Nephron progenitor cell (in vitro differentiated cells): ENCODE data around the gene ALX4.

Source experiments
- DNase-seq: peaks from one replicate; pipeline ENCODE4 v3.0.0; 2021
- H3K27ac Mint-ChIP-seq: 2 replicates; pipeline ENCODE4 v1.8.0; 2021; ENCODE audit warnings: mild to moderate bottlenecking, moderate library complexity, mixed read lengths
- H3K27me3 Mint-ChIP-seq: 2 replicates; pipeline ENCODE4 v1.8.0; 2021; ENCODE audit warnings: mild to moderate bottlenecking, low read depth, mixed read lengths; ENCODE audit not compliant: poor library complexity
- H3K36me3 Mint-ChIP-seq: 2 replicates; pipeline ENCODE4 v1.8.0; 2021; ENCODE audit warnings: low read depth, mixed read lengths
- H3K4me1 Mint-ChIP-seq: 2 replicates; pipeline ENCODE4 v1.8.0; 2021; ENCODE audit warnings: mixed read lengths
- H3K4me3 Mint-ChIP-seq: 2 replicates; pipeline ENCODE4 v1.8.0; 2021; ENCODE audit warnings: mild to moderate bottlenecking, moderate library complexity, mixed read lengths
- H3K9me3 Mint-ChIP-seq: 2 replicates; pipeline ENCODE4 v1.8.0; 2021; ENCODE audit warnings: mild to moderate bottlenecking, moderate library complexity, mixed read lengths
- TF ChIP-seq, protein P1 (sequence below): fragments of 200-600 bp; sonication (generic); IDR thresholded peaks from 2 replicates; pipeline ENCODE4 v1.5.0; 2021; ENCODE audit warnings: antibody characterized with exemption

The ALX4 gene

DNA sequence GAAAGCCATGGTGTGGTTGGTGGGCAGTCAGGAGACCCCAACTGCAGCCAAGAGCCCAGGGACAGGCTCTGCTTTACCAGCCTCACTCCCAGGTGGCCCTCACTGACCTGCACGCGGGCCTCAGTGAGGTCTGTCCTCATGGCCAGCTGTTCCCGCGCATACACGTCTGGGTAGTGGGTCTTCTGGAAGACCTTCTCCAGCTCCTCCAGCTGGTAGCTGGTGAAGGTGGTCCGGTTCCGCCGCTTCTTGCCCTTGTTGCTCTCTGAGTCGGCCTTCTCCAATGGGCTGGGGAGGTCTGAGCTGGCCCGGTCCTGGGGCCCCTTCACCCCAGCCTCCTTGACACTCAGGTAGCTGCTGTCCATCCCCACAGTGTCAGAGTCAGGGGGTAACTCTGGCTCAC lies 34.7 kb downstream of the ALX4 start:
- TF ChIP-seq, protein P1, sequence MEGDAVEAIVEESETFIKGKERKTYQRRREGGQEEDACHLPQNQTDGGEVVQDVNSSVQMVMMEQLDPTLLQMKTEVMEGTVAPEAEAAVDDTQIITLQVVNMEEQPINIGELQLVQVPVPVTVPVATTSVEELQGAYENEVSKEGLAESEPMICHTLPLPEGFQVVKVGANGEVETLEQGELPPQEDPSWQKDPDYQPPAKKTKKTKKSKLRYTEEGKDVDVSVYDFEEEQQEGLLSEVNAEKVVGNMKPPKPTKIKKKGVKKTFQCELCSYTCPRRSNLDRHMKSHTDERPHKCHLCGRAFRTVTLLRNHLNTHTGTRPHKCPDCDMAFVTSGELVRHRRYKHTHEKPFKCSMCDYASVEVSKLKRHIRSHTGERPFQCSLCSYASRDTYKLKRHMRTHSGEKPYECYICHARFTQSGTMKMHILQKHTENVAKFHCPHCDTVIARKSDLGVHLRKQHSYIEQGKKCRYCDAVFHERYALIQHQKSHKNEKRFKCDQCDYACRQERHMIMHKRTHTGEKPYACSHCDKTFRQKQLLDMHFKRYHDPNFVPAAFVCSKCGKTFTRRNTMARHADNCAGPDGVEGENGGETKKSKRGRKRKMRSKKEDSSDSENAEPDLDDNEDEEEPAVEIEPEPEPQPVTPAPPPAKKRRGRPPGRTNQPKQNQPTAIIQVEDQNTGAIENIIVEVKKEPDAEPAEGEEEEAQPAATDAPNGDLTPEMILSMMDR: no peak
- Mint-ChIP-seq H3K36me3 (peaks cover 15% of the 10 kb centered on the region), H3K27me3 (peaks cover 22% of the 10 kb centered on the region), H3K4me1 (peaks cover 23% of the 10 kb centered on the region), H3K27ac (no peak overlapping the region), H3K9me3 (peaks cover 9% of the 10 kb centered on the region), H3K4me3 (no peak overlapping the region)
- no peak for DNase-seq

DNA sequence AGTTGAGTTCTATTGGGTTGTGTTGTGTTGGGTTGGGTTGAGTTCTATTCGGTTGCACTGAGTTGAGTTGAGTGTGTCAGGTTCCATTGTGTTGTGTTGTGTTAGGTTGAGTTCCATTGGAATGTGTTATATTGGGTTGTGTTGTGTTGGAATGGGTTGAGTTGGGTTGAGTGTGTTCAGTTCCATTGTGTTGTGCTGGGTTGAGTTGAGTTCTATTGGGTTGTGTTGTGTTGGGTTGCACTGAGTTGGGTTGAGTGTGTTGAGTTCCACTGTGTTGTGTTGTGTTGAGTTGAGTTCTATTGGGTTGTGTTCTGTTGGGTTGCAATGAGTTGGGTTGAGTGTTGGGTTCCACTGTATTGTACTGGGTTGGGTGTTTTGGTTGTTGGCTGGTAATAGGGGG lies 35.5 kb downstream of the ALX4 start:
- peaks cover 25% of the 10 kb centered on the region for H3K4me1 Mint-ChIP-seq
- peaks cover 9% of the 10 kb centered on the region for H3K9me3 Mint-ChIP-seq
- peaks cover 17% of the 10 kb centered on the region for H3K27me3 Mint-ChIP-seq
- H3K4me3 Mint-ChIP-seq: no peak overlapping the region
- H3K36me3 Mint-ChIP-seq: peaks cover 15% of the 10 kb centered on the region
- no peak overlapping the region for H3K27ac Mint-ChIP-seq
- DNase-seq: no peak
- TF ChIP-seq, protein P1: no peak

DNA sequence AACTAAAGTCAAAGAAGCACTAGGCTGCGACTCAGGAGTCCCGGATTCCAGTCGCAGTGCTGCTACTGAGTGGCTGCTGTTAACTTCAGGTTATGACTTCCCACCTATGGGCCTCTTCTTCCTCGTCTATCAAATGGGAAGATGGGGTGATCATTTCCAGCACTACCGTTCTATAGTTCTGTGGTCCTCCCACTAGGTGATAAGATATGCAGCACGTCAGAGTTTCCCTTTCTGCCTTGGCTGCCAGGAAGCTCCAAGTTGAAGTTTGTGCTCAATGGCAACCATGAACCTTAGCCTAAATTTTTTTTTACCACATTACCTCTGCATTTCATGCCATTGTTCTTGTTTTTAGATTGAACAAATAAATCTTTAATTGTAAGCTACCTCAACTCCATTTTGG lies 38.7 kb downstream of the ALX4 start:
- Mint-ChIP-seq H3K36me3 (peaks cover 15% of the 10 kb centered on the region), H3K27me3 (peaks cover 10% of the 10 kb centered on the region), H3K9me3 (peaks cover 9% of the 10 kb centered on the region), H3K27ac (no peak overlapping the region), H3K4me3 (no peak overlapping the region), H3K4me1 (peaks cover 43% of the 10 kb centered on the region)
- TF ChIP-seq, protein P1: no peak
- no peak for DNase-seq

DNA sequence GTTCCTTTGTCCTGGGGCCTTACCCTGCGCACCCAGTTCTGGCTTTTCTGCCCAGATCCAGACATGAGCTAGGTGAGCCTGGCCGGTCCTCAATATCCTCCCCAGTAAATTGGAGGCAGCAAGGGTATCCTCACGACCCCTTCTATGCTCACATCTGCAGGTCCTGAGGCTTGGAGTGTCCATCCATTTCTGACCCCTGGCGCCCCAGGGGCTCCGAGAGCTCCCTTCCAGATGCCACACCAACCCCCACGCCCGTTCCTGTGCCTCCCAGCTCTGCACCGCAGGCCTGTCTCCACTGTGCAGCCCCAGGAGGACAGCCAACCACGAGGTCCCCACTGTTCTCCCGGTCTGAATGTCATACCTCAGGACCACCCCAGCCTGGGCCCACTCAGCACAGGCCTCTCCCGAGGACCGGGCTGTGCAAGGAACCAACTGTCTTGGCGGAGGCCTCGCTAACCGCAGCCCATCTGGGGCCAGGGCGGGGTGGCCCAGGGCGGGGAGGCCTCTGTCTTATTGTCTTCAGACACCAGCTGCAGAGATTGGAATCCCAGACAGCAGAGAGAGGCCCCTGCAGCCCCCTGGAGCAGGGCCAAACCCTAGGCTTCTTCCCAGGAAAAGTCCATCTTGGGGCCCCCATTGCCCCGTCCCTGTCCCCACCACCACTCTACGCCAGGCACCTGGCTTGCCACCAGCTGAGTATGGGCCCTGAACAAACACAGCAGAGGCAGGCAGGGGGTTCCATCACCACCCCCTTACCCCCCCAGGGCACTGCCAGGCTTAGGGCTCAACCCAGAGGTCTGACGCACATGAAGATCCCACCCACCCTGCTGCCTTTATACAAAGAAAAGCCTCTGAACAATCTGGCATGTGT lies 39.3 kb downstream of the ALX4 start:
- TF ChIP-seq, protein P1: no peak
- Mint-ChIP-seq H3K36me3 (peaks cover 12% of the 10 kb centered on the region), H3K9me3 (peaks cover 9% of the 10 kb centered on the region), H3K27ac (peak overlapping the region; percentile 92), H3K4me1 (peaks cover 43% of the 10 kb centered on the region), H3K4me3 (no peak overlapping the region), H3K27me3 (peaks cover 16% of the 10 kb centered on the region)
- no peak for DNase-seq

DNA sequence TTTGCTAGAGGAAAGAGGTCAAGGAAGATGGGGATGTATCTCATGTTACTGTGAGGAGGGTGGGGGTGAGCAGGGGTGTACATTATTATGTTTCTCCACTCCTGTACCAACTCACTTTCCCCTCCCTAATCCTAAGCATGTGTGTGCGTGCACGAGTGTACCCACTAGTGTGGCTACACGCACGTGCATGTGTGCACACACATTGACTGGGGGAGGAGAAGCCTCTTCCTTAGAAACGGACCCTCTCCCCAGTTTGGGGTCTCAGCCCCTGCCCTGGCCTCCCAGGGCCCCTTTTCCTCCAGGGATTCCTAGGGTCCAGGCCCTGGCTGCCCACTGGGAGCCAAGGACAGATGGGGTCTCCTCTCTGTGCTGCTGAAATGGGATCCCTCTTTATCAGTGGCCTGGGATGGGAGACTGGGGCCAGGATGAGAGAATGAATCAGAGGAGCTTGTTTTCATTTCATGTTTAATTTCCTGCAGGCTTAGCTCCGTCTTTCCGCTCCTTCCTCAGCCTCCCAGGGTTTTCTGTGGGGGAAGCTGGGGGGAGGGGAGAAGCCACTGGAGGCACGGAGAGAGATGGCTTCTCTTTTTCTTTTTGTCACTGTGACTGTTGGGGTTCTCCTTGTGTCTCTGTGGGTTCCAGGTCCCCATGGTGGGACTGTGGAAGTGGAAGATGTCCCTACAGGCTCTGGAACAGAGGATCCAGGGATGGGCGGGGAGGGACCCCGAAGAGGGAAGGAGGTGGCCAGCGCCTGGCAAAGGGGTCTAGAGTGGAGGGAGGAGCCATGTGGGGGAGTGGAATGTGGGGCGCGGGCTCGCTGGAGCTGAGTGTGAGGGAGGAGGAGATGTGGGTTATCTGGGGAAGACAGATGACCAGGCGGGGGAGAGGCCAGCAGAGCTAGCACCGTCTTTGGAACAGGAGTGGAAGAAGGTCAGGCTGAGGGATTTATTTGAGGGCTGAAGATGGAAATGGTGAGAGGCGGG lies 40.3 kb downstream of the ALX4 start:
- Mint-ChIP-seq H3K4me3 (no peak overlapping the region), H3K36me3 (peaks cover 10% of the 10 kb centered on the region)

More for the DNA sequence above, 40.3 kb downstream of the ALX4 start:
- Mint-ChIP-seq H3K9me3 (peaks cover 9% of the 10 kb centered on the region), H3K27me3 (peaks cover 19% of the 10 kb centered on the region), H3K4me1 (peaks cover 43% of the 10 kb centered on the region), H3K27ac (peak overlapping the region; percentile 92)
- TF ChIP-seq, protein P1: no peak
- DNase-seq: no peak
